ENCODE data around the gene BEND5.

GRCh38 chr1:48807554-48808260, 31.0 kb upstream of the BEND5 start:
- TF ChIP-seq YY1 (IDR thresholded peaks at IDR 0.05; ENCODE audit: insufficient read depth, insufficient read length), result no peak
- no peak for TF ChIP-seq ZNF274 (IDR thresholded peaks at IDR 0.05; ENCODE audit: low read depth, low read length)
- TF ChIP-seq SUZ12 (IDR thresholded peaks at IDR 0.05; ENCODE audit: extremely low read depth, insufficient read depth, insufficient read length), result no peak

Measured in NT2/D1 (cell line).